Measurements from ENCODE around the gene AK5. TPM values are rescaled to one million over a fixed set of nuclear protein-coding genes. Genes with fewer than 3 reads are reported as not detected.
A peak's percentile ranks its signal among the peaks of the same experiment; 100 is the strongest.

Gene AK5
- total and polyA plus RNA-seq, 2 of the 13 experiments (the other 11 are each of a cell fraction or from before 2014, with no cell fraction given), result not detected

DNA sequence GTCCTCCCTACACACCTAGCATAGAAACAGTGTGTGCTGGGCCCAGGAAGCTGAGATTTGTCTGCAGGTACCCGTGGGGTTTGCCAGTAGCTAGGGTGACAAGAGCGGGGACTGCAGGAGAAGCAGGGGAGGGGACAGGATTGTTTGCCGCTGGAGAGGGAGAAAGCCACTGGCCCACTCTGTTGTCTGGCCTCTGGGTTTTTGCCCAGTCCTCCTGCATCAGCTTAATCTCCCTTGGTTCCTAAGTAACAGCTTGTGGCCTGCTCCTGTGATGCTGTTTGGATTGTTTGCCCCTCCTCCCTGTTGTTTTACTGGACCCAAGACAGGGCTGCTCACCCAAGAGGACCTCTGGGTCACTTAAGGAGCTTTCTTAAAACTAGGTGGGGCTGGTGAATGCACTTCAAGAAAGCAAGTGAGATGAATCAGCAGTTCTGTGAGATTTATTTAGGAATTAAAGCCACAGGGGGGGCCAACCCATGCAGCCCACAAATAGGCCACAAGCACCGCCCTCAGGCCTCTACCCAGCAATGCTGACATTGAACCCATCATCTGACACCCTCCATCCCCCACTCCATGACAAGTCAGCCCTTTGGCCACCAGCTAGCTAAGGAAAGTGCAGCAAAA is 257.8 kb downstream of the AK5 start:
- H3K4me2 ChIP-seq (ENCODE audit: low read depth, low read length), result peak overlapping the region; percentile 62
- no peaks in the 10 kb centered on the region for H3K36me3 ChIP-seq (replicated peaks in 1 of 2; ENCODE audit: control insufficient read depth in 1 of 2, insufficient read depth in 2 of 2, low read length in 2 of 2)
- no peaks in the 10 kb centered on the region for H3K79me2 ChIP-seq (ENCODE audit: insufficient read depth, low read length)
- H3K9me3 ChIP-seq (ENCODE audit: low read length), result no peaks in the 10 kb centered on the region
- H3K4me3 ChIP-seq (replicated peaks in 1 of 3; ENCODE audit: insufficient read depth in 1 of 3, low read depth in 2 of 3, low read length in 3 of 3), result peak overlapping the region in 1 of 3 experiments; percentile 18; a peak in 1 of 6 replicates
- H2AFZ ChIP-seq (ENCODE audit: low read length), result no peak overlapping the region
- FAIRE-seq (no peak), ATAC-seq (no peak; the same call in 2 of the 3 replicates), DNase-seq (ENCODE audit: low spot score) (no peak)
- H4K20me1 ChIP-seq (ENCODE audit: insufficient read depth, low read length), result no peaks in the 10 kb centered on the region
- in situ Hi-C loops (cut with HindIII; ENCODE audit: extremely low pct_ligation_motif_present, low pct_unique_long_range_greater_than_20kb) (no loop called here), intact Hi-C loops (cut with micrococcal nuclease; ENCODE audit: unreplicated experiment) (no loop called here)
- POLR2A ChIA-PET, result no interaction called here
- WGBS (ENCODE audit: low lambda C conversion rate), result no CpG with 5 or more reads among the region's 4 CpGs
- CTCF ChIA-PET (ENCODE audit: low intra/inter-chr PET ratio, low total read pairs), result no interaction called here
- no peak overlapping the region for H3K27ac ChIP-seq (ENCODE audit: extremely low read length, insufficient read depth, low read length)
- TF ChIP-seq CCAR2 (optimal IDR thresholded peaks at IDR 0.05; ENCODE audit: low read depth, low read length) (no peak), ZNF598 (CRISPR knock-in tag; IDR thresholded peaks at IDR 0.05; ENCODE audit: borderline replicate concordance) (0 out of 2 replicates have a peak, but pooled peaks have one; percentile 23)
- TF ChIP-seq, protein P1, sequence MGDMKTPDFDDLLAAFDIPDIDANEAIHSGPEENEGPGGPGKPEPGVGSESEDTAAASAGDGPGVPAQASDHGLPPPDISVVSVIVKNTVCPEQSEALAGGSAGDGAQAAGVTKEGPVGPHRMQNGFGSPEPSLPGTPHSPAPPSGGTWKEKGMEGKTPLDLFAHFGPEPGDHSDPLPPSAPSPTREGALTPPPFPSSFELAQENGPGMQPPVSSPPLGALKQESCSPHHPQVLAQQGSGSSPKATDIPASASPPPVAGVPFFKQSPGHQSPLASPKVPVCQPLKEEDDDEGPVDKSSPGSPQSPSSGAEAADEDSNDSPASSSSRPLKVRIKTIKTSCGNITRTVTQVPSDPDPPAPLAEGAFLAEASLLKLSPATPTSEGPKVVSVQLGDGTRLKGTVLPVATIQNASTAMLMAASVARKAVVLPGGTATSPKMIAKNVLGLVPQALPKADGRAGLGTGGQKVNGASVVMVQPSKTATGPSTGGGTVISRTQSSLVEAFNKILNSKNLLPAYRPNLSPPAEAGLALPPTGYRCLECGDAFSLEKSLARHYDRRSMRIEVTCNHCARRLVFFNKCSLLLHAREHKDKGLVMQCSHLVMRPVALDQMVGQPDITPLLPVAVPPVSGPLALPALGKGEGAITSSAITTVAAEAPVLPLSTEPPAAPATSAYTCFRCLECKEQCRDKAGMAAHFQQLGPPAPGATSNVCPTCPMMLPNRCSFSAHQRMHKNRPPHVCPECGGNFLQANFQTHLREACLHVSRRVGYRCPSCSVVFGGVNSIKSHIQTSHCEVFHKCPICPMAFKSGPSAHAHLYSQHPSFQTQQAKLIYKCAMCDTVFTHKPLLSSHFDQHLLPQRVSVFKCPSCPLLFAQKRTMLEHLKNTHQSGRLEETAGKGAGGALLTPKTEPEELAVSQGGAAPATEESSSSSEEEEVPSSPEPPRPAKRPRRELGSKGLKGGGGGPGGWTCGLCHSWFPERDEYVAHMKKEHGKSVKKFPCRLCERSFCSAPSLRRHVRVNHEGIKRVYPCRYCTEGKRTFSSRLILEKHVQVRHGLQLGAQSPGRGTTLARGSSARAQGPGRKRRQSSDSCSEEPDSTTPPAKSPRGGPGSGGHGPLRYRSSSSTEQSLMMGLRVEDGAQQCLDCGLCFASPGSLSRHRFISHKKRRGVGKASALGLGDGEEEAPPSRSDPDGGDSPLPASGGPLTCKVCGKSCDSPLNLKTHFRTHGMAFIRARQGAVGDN (CRISPR knock-in tag; IDR thresholded peaks at IDR 0.05), result 0 out of 2 replicates have a peak, but pooled peaks have one; percentile 11
- H3K4me1 ChIP-seq (ENCODE audit: insufficient read depth, low read length), result peaks cover 20% of the 10 kb centered on the region
- H3K27me3 ChIP-seq (ENCODE audit: control insufficient read depth in 1 of 2, insufficient read depth in 2 of 2, low read length in 2 of 2), result no peaks in the 10 kb centered on the region; a peak in 1 of 5 replicates
- BruUV-seq (replicated peaks), result no TSS peak
- no peak overlapping the region for H3K9ac ChIP-seq (ENCODE audit: insufficient read depth, low read depth, low read length)
